ENCODE data around the gene KCNK3.
A peak's percentile ranks its signal among the peaks of the same experiment; 100 is the strongest.

KCNK3 gene

DNA sequence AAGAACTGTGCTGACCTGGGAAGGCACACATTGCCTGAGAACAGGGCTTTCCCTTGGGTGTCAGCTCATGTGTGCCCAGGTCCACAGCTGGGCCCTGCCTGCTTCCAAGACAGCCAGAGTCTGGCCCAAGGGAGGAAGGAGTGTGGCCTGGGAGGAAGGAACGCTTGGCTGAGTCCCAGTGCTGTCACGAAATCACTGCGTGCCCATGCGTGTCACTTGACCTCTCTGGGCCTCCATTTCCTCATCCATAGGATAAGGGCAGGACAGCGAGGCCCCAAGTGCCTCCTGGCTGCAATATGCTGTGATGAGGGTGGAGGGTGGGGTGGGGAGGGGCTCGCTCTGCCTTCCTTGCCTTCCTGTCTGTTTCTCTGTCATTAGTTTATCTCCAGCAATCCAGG, 642 bp upstream of the KCNK3 start:
- DNase-seq (ENCODE audit: low spot score): no peak

- DNase-seq (ENCODE audit: low spot score): no peak
Measured at GRCh38 chr2:26692897-26693849, 651 bp downstream of the KCNK3 start.

- no peak for DNase-seq (ENCODE audit: low spot score)
Measured at GRCh38 chr2:26694001-26694400, 1.5 kb downstream of the KCNK3 start.

- DNase-seq (ENCODE audit: low spot score): peak; percentile 9
Measured at GRCh38 chr2:26696351-26696816, 3.9 kb downstream of the KCNK3 start.

- no peak for DNase-seq (ENCODE audit: low spot score)
Measured at GRCh38 chr2:26697425-26697824, 4.9 kb downstream of the KCNK3 start.

DNA sequence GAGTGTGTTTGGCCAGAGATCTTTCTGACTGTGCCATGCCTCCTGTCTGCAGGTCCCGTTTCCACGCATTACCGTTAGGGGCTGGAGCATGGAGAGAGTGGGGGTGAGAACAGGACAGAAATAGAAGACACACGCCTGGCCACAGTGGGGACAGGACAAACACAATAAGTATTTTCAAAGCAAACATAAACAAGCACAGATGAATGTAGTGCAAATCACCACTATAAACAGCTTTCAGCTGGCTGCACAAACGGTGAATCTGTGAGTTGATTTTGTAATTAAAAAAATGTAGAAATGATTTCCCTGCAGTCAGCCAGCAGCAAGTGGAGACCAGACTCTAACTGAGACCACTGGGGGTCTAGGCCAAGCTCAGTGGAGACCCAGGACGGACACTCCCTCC, 6.8 kb downstream of the KCNK3 start:
- no peak for DNase-seq (ENCODE audit: low spot score)

- no peak for DNase-seq (ENCODE audit: low spot score)
Measured at GRCh38 chr2:26700078-26700477, 7.6 kb downstream of the KCNK3 start.

DNA sequence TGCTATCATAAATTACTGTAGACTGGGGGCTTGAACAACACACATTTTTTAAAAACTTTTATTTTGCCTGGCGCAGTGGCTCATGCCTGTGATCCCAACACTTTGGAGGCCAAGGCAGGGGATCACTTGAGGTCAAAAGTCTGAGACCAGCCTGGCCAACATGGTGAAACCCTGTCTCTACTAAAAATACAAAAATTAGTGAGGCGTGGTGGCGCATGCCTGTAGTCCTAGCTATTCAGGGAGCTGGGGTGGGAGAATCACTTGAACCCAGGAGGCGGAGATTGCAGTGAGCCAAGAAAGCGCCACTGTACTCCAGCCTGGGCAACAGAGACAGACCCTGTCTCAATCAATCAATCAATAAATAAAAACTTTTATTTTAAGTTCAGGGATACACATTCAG, 9.1 kb downstream of the KCNK3 start:
- DNase-seq (ENCODE audit: low spot score): no peak

DNA sequence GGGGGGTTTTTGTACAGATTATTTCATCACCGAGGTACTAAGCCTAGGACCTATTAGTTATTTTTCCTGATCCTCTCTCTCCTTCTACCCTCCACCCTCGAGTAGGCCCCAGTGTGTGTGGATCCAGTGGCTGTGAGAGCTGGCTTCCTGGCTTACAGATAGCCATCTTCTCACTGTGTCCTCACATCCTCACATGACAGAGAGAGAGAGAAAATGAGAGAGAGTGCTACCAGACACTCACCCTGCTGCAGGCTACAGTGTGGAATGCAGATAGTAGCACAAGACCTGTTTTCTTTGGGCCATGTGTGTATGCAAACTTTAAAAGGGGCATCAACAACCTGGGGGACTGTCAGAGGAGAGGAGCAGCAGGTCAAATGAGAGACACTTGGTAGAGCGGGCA, 9.5 kb downstream of the KCNK3 start:
- no peak for DNase-seq (ENCODE audit: low spot score)

GRCh38 chr2:26704441-26704977, 12.0 kb downstream of the KCNK3 start:
- no peak for DNase-seq (ENCODE audit: low spot score)

DNA sequence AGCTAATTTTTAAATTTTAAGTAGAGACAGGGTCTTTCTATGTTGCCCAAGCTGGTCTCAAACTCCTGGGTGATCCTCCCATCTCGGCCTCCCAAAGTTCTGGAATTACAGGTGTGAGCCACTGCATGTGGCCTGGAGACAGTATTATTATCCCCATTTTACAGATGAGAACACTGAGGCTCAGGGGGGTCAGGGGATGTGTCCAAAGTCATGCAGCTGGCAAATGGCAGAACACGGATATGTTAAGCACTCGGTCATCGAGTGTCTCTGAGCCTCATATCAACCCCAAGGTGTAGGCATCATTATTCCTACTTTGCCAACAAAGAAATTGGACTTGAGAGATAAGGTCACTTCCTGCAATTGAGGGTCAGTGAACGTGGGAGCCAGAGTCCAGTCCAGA, 12.6 kb downstream of the KCNK3 start:
- no peak for DNase-seq (ENCODE audit: low spot score)

DNA sequence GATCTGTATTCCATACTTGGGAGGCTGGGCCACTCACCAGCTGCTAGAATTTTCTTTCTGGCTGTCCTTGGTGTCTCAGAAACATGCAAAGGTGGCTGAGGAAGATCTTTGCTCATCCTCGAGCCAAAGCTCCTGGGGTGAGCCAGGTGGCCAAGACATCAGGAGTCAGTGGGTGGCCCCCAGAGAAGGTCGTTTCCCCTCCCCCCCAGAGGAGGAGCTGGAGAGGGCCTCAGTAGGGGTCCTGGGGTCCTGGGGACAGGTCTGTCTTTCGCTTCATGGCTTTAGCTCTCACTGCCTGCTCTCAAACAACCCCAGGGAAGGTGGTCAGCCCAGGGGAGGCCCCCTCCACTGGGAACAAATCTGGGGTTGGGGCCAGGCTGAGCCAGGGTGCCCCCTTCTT, 13.6 kb downstream of the KCNK3 start:
- DNase-seq (ENCODE audit: low spot score): no peak

DNA sequence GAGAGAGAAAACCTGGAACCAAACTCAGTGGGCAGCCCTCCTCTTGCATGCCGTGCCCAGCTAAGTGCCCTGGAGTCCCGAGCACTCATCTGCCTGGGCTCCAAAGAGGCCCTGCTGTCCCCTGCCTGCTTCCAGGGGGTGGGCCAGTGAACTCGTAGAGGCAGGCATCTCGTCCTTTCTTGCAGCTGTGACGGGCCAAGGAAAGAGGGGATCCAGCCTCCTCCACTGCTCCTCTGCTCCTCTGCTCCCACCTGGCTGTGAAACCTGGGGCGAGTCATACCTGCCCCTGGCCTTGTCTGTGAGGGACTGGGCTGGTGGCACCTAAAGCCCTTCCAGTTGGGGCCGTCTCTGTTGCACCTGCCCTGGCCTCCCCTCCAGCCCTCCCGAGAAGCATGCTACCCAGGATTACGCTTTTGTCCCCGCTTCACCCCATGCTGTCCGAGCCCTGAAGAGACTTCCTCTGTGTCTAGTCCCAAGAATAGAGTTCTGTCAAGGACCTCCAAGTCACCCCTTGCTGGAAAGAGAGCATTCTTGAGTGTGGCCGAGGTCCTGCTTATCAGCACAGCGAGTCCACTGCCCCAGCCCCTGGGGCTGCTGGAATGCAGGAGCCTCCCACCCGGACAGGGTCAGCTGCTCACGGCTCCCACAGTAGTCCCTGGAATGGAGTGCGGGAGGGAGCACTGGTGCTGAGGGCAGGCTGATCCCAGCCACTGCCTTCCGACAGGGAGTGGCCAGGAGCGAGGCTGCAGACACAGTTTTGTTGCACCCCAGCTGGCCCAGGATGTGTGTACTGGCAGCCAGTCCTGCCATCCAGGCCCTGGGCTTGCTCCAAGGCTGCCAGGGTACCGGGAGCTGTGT, 14.3 kb downstream of the KCNK3 start:
- DNase-seq (ENCODE audit: low spot score): no peak

DNA sequence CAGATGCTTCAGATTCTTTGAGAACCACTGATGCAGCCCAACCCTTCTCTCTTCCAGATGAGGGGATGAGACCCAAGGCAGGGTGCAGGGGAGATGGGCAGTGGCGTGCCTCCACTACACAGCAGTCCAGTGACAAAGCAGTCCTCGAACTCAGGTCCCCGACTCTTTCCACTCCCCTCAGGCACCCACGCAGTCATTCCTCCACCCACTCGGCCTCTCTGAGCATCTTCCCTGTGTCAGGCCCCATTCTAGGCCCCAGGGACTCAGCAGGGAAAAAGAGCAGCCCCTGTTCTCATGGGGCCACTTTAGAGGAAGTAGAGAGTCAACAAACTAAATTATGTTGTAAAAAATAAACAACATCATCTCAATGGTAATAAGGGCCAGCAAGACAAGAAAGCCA, 15.2 kb downstream of the KCNK3 start:
- no peak for DNase-seq (ENCODE audit: low spot score)

- DNase-seq (ENCODE audit: low spot score): no peak
Measured at GRCh38 chr2:26708457-26708856, 15.9 kb downstream of the KCNK3 start.

DNA sequence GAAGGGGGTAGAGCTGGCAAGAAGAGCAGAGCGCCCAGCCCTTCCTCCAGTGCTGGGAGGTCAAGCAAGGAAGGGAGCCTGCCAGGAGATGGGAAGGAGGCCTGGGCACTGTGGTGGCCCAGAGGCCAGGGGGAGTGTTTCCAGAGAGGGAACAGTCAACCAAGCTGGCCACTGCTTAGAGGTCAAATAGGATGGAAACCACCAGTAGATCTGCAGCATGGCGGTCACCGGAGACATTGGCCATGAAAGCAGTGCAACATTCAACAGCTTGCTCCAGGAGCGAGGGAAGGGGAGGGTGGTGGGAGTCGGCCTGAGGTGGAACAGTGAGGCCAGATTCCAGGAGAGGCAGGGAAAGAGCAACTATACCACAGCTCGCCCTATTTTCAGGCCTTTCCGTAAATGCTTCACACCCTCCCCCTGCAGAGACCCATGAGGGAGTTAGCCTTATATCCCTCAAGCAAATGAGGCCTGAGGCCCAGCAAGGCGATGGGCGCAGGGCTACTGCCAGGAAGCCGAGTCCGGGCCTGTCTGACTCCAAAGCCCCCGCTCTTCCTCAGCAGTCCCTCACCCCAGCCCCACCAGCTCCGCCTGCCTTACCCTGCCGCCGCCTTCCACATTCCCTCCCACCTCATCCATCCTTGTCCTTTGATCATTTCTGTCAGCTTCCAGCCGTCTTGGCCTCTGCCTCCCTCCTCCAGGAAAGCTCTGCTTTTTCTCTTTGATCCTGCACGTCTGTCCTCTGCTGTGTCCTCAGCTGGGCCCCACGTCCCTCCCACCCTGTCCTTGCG, 17.0 kb downstream of the KCNK3 start:
- no peak for DNase-seq (ENCODE audit: low spot score)

DNA sequence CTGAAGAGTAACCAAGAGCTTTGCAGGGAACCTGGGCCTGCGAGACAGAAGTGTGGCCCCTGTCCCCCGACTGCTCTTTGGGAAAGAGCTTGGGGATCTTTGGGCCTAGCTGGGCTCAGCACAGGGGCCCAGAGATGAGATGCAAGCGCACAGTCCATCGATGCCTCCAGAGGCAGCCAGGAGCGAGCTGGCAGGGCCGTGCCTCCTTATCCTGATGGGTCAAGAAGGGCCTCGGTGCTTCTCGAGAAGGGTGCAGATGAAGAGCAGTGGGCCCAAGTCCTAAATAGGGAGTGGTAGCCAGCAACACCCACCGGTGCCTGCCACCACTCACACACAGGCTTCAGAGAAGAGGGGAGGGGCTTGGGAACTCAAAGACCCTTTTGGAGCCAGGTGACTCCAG, 17.6 kb downstream of the KCNK3 start:
- no peak for DNase-seq (ENCODE audit: low spot score)

DNA sequence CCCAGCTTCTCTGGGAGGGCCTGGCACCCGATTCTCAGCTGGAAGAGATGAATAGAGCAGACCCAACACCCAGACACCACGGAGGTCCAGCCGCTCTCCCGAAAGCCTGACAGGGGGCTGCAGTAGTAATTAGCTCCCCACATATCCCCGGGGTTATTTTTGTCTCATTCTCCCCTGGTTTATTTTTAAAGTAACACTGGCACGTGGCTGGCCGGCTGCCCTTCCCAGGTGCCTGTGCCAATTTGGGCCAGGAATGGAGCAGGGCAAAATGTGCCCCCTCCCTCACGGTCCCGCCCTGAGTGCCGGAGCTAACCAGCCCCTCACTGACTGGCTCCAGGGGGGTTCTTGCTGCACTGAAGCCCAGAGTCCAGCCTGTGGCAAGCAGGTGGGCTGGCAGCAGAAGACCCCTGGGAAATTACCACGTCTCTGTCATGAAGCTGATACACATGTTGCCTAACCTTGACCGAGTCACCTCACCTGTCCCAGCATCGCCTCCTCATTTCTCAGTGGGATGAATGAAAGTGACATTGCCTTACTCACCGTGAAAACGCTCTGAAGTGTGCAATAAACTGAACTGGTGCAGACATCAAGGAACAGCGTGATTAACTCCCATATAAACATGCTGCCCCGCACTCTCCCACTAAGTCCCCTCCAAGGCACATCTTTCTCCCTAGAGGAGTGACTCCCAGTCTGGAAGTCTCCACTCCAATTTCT, 18.4 kb downstream of the KCNK3 start:
- no peak for DNase-seq (ENCODE audit: low spot score)

GRCh38 chr2:26711457-26712161, 19.1 kb downstream of the KCNK3 start:
- DNase-seq (ENCODE audit: low spot score): no peak
